Measurements from ENCODE around the gene TTLL12. TPM values are rescaled to one million over a fixed set of nuclear protein-coding genes. Genes with fewer than 3 reads are reported as not detected.
A peak's percentile ranks its signal among the peaks of the same experiment; 100 is the strongest.

Gene TTLL12
- total RNA-seq, 2 donors from 2014 or later = 23.6 to 79.0 TPM

DNA sequence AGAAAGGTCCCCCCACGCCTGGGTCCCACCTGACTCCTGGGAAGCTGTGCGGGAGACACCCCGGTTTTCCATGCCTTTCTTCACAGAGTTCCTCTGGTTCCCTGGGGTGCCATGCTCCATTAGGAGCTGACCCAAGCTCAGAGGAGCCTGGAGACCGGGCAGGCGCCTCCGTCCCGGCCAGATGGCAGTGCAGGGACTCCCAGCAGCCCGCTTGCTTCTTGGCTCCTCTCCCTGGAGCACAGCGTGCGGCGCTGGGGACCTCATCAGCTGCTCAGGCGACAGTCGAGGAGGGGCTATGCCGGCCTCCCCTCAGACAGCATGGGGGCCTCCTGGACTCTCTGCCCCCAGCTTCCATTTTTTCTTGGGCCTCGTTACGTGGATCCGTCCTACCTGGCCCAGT lies 13.1 kb upstream of the TTLL12 start:
- Mint-ChIP-seq H3K36me3 (no peaks in the 10 kb centered on the region), H3K9me3 (no peaks in the 10 kb centered on the region), H3K4me1 (ENCODE audit: low read depth in 2 of 2) (no peaks in the 10 kb centered on the region), H3K27ac (no peak overlapping the region), H3K27me3 (peaks cover under 1 to 7% of the 10 kb centered on the region in 2 donors), H3K4me3 (no peak overlapping the region)
- no peak for ATAC-seq
- DNase-seq (ENCODE audit: low spot score) = no peak

DNA sequence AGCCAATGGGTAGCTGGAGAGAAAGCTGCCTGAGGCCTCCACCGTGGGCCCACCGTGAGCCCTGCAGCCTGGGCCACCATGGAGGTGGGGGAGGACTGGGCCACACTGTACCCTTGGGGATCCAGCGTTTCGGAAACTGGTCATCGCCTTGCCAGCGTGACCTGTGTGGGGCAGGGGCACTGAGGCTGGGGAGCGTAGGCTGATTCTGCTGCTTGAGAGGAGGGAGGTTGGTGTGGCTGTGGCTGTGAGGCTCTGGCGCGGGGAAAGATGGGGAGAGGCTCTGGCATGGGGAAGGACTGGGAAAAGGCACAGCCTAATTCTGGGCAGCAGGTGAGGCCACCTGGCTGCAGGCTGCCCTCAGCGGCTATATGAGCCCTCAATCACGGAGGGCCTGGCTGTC lies 12.6 kb upstream of the TTLL12 start:
- Mint-ChIP-seq H3K4me1 (ENCODE audit: low read depth in 2 of 2) (no peaks in the 10 kb centered on the region), H3K27ac (no peak overlapping the region), H3K36me3 (no peaks in the 10 kb centered on the region)

DNA sequence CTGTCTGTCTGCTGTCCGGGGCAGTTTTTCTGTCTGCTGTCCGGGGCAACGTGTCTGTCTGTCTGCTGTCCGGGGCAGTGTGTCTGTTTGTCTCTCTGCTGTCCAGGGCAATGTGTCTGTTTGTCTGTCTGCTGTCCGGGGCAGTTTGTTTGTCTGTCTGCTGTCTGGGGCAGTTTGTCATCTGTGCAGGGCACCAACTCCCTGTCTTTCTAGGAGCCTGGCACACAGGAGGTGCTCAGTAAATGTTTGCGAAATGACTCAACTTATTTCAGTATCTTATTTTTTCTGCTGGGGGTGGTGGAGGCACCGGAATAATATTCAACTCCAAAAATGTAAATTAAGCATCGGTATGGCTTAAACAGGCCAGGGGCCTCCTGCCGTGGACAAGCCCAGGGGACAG lies 12.0 kb upstream of the TTLL12 start:
- Mint-ChIP-seq H3K27me3 (peaks cover 7% of the 10 kb centered on the region in 2 donors), H3K27ac (no peak overlapping the region)

More for the DNA sequence above, 12.6 kb upstream of the TTLL12 start:
- Mint-ChIP-seq H3K27me3 (peaks cover 6 to 7% of the 10 kb centered on the region in 2 donors), H3K9me3 (no peaks in the 10 kb centered on the region), H3K4me3 (no peak overlapping the region)
- peak in 1 of 2 donors; percentile 49 for ATAC-seq
- DNase-seq (ENCODE audit: low spot score) = no peak

DNA sequence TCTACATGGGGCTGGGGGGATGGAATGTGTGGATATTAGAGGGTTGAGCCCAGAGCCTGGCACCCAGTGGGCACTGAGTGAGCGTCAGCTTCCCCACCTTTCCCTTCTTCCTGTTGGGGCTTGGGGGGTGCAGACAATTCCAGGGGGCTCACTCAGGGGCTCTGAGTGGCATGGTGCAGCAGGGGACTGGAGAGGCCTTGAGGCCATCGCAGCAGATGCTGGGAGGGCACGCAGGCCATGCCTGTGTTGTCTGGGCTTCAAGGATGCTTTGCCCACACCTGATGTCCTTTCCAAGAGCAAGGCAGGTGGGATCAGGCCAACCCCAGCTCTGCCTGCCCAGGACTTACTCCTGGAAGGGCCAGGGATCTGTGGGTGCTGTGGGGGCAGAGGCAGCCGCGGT lies 11.2 kb upstream of the TTLL12 start:
- ATAC-seq = peak in 1 of 2 donors; percentile 36
- H3K27me3 Mint-ChIP-seq = peaks cover 7% of the 10 kb centered on the region in 2 donors
- H3K9me3 Mint-ChIP-seq = no peaks in the 10 kb centered on the region
- H3K4me1 Mint-ChIP-seq (ENCODE audit: low read depth in 2 of 2) = no peaks in the 10 kb centered on the region
- no peak overlapping the region for H3K4me3 Mint-ChIP-seq
- no peak overlapping the region for H3K27ac Mint-ChIP-seq
- no peaks in the 10 kb centered on the region for H3K36me3 Mint-ChIP-seq
- DNase-seq (ENCODE audit: low spot score) = no peak

More for the DNA sequence above, 12.0 kb upstream of the TTLL12 start:
- Mint-ChIP-seq H3K36me3 (no peaks in the 10 kb centered on the region), H3K9me3 (no peaks in the 10 kb centered on the region), H3K4me1 (ENCODE audit: low read depth in 2 of 2) (no peaks in the 10 kb centered on the region), H3K4me3 (no peak overlapping the region)
- ATAC-seq (no peak), DNase-seq (ENCODE audit: low spot score) (no peak)

DNA sequence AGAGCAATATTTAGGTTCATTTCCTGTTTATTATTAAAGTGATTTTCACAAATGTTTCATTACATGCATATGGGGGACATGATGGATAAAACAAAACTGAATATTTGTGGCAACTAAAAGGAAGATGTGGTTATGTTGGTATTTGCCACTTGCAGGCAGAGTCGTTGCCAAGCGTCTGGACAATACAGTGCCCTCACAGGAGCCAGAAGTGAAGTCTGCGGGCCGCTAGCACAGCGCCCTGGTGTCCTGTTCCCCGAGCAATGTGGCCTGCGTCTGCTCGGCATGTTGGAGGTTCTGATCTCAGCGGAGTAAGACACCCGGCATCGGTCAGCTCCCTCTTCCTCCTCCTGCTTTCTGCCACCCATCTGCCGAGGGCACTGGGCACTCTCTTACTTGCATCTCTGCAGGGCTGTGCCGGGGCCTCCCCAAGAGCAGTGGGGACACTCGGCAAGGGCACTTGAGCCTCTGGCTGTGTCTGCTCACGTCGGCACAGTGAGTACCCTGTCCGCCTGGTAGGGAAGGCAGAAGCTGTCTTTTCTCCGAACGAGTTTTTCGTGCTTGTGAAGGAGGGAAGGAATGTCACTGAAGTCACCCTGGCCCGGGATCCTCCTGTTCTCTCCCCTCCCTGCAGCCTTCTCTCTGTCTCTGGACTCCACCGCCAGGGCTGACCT lies 10.5 kb upstream of the TTLL12 start:
- ATAC-seq (no peak), DNase-seq (ENCODE audit: low spot score) (no peak)
- no peaks in the 10 kb centered on the region for H3K36me3 Mint-ChIP-seq
- H3K4me3 Mint-ChIP-seq = no peak overlapping the region
- H3K9me3 Mint-ChIP-seq = no peaks in the 10 kb centered on the region
- no peak overlapping the region for H3K27ac Mint-ChIP-seq
- H3K4me1 Mint-ChIP-seq (ENCODE audit: low read depth in 2 of 2) = no peaks in the 10 kb centered on the region
- H3K27me3 Mint-ChIP-seq = peaks cover 7% of the 10 kb centered on the region in 2 donors

DNA sequence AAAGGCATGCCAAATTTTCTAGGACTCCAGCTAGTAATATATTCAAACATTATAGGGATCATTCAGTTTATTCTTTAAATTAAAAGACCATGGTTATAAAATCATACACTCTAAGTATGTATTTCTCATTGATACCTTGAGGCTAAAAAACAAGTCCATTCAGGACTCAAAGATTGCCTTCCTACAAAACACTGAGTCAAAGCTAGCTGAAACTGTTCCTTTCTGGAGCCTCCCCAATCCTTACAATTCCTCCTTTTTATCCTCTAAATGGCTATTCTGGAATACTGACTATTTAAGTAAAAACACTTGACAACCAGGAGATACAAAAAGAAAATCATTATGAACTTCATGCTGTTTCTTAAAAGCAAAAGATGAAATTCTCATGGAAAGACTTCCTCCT lies 4.9 kb upstream of the TTLL12 start:
- Mint-ChIP-seq H3K4me3 (no peak overlapping the region), H3K9me3 (no peaks in the 10 kb centered on the region), H3K27ac (no peak overlapping the region), H3K36me3 (no peaks in the 10 kb centered on the region), H3K4me1 (ENCODE audit: low read depth in 2 of 2) (no peaks in the 10 kb centered on the region), H3K27me3 (peaks cover 3 to 7% of the 10 kb centered on the region in 2 donors)
- no peak for DNase-seq (ENCODE audit: low spot score)
- ATAC-seq = no peak

DNA sequence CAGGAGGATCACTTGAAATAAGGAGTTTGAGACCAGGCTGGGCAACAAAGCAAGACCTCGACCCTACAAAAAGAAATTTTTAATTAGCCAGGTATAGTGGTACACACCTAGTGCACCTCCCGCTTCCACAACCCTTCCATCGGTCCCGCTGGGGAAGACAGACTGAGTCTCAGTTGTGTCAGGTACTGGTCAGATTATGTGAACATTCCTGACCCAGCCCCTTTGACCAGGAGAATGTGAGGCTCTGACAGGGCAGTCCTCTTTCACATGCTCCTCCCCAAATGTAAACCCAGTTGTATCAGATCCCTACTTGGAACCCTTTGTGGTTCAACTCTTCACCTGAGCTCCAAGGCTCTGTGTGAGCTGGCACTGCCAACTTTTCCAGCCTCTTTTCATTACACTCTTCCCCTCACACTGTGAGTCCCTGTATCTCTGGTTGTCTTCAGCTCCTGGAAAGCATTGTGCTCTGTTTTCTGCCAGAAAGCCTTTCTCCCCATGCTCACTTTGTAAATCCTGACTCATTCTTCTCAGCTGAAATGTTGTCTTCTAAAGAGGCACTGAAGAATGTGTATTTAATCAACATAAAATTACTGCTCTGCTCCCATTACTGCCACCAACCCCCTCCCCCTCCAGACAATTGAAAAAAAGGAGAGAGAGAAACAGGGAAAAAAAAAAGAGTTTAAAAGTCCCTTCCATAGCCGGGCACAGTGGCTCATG lies 2.1 kb upstream of the TTLL12 start:
- peak overlapping the region; percentile 23 to 56 for H3K27ac Mint-ChIP-seq
- no peak for ATAC-seq
- peaks cover 0 to 3% of the 10 kb centered on the region in 2 donors for H3K27me3 Mint-ChIP-seq

DNA sequence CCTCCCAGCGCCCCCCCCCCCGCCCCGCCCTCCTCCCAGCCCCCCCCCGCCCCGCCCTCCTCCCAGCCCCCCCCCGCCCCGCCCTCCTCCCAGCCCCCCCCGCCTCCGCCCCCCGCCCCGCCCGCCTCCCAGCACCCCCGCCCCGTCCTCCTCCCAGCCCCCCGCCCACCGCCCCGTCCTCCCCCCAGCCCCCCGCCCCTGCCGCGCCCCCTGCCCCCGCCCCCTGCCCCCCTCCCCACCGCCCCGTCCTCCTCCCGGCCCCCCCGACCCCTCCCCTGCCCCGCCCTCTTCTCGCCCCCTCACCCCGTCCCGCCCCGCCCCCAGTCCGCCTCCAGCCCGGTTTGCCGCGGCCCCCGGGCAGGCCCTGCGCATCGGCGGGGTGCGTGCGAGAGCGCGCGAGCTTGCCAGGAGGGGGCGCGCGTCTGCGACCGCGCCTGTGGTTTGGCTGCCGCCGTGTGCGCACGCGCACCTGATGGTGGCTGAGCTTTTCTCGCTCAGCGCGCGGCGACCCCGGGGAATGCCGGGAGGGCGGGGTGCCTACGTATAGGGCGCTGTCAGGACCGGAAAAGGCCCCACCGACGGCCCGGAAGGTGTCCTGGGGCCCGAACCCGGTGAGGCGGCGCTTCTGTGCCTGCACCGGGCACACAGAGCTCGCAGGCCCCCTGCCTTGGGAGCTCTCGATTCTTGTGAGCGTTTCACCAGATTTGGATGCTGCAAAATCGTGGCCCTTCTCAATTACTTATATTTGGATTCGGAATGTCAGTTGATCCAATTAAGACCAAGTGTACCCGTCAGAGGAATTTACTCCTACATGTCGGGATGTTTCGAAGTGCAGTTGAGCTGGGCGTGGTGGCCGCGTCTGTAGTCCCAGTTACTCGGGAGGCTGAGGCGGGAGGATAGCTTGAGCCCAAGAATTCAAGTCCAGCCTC lies 501 bp upstream of the TTLL12 start:
- no peaks in the 10 kb centered on the region for H3K9me3 Mint-ChIP-seq
- H3K4me3 Mint-ChIP-seq = peak overlapping the region; percentile 77
- H3K4me1 Mint-ChIP-seq (ENCODE audit: low read depth in 2 of 2) = peaks cover 4% of the 10 kb centered on the region in 2 donors
- ATAC-seq = peak; percentile 95 to 96
- DNase-seq (ENCODE audit: low spot score) = peak; percentile 99
- no peaks in the 10 kb centered on the region for H3K36me3 Mint-ChIP-seq
- peak overlapping the region; percentile 79 to 91 for H3K27ac Mint-ChIP-seq
- peaks cover 0 to 3% of the 10 kb centered on the region in 2 donors for H3K27me3 Mint-ChIP-seq

More for the DNA sequence above, 2.1 kb upstream of the TTLL12 start:
- H3K36me3 Mint-ChIP-seq = no peaks in the 10 kb centered on the region
- peaks cover 3 to 4% of the 10 kb centered on the region in 2 donors for H3K4me1 Mint-ChIP-seq (ENCODE audit: low read depth in 2 of 2)
- no peaks in the 10 kb centered on the region for H3K9me3 Mint-ChIP-seq
- DNase-seq (ENCODE audit: low spot score) = no peak
- peak overlapping the region; percentile 13 for H3K4me3 Mint-ChIP-seq

DNA sequence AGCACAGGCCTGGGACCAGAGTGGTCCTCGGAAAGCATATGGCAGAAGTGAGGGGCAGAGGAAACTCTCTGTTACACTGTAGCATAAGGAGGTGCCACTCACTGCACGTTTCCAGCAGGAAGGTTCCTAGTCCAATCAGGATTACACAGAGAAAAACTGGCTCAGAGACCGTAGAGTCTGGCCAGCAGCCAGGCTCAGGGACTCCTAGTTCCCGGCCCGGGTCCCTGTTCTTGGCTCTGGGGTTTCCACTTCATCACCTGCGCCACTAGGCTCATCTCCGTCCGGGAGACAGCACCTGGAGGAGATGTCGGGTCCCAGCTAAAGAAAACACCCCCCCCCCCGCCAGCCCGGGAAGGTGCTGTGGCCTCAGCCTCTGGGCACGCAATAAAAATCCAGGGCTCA lies 1.1 kb downstream of the TTLL12 start:
- Mint-ChIP-seq H3K4me3 (peak overlapping the region; percentile 67), H3K27ac (no peak overlapping the region), H3K27me3 (no peaks in the 10 kb centered on the region), H3K36me3 (no peaks in the 10 kb centered on the region), H3K4me1 (ENCODE audit: low read depth in 2 of 2) (peaks cover 4% of the 10 kb centered on the region in 2 donors), H3K9me3 (no peaks in the 10 kb centered on the region)
- DNase-seq (ENCODE audit: low spot score) (no peak), ATAC-seq (no peak)

DNA sequence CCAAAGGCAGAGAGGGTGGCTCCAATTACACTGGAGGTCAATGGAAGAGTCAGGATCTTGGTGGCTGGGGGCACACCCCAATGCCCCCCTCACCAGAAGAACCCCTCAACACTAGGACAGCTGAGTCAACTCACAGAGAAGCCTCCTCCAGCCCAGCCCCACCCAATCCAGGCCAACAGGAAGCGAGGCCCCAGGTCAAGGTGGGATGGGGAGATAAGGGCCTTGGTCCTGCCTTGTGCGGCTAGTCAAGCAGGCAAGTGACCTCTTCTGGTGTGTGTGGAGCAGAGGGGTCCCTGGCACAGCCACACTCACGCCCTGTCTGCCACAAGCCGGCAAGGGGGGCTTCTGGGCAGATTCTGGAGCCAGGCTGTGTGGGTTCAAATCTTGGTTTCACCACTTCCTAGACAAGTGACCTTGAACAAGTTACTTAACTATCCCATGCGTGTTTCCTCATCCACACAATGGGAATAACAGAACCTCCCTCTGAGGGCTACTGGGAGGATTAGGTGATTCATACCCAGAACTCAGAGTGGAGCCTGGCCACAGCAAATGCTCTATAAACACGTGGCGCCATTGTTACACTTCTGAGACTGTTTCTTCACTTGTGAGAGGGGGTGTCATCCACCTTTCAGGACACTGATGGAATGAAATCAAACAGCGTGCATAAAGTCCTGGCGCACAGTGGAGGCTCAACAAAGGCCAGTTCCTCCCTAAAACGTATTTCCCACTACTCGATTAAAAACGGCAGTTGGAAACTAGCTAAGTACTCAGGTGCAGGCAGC lies 3.2 kb downstream of the TTLL12 start:
- DNase-seq (ENCODE audit: low spot score) (no peak), ATAC-seq (no peak)
- no peaks in the 10 kb centered on the region for H3K36me3 Mint-ChIP-seq
- H3K4me3 Mint-ChIP-seq = no peak overlapping the region
- peaks cover 4% of the 10 kb centered on the region in 2 donors for H3K4me1 Mint-ChIP-seq (ENCODE audit: low read depth in 2 of 2)
- H3K9me3 Mint-ChIP-seq = no peaks in the 10 kb centered on the region
- no peak overlapping the region for H3K27ac Mint-ChIP-seq
- no peaks in the 10 kb centered on the region for H3K27me3 Mint-ChIP-seq

DNA sequence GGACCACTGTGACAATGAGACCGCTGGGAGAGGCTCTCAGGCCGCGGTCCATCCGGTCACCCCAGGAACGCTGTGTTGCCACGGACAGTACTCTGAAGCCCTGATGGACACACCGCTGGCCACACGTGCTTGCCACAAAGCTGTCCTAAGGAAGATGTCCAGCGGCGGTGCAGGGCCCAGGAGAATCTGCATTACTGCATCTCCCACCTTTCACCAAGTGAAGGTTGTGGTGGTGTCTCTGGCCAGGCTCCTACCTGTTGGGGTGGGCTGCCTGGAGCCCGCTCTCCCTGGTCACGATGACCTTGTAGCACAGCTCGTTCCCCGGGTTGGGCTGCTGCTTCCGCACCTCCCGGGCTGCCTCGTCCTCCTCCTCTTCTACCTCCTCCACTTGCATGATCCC lies 4.2 kb downstream of the TTLL12 start:
- H3K36me3 Mint-ChIP-seq = no peaks in the 10 kb centered on the region
- no peak for ATAC-seq
- peaks cover 4% of the 10 kb centered on the region in 2 donors for H3K4me1 Mint-ChIP-seq (ENCODE audit: low read depth in 2 of 2)
- DNase-seq (ENCODE audit: low spot score) = no peak
- no peaks in the 10 kb centered on the region for H3K9me3 Mint-ChIP-seq
- no peak overlapping the region for H3K4me3 Mint-ChIP-seq
- no peaks in the 10 kb centered on the region for H3K27me3 Mint-ChIP-seq
- H3K27ac Mint-ChIP-seq = no peak overlapping the region

DNA sequence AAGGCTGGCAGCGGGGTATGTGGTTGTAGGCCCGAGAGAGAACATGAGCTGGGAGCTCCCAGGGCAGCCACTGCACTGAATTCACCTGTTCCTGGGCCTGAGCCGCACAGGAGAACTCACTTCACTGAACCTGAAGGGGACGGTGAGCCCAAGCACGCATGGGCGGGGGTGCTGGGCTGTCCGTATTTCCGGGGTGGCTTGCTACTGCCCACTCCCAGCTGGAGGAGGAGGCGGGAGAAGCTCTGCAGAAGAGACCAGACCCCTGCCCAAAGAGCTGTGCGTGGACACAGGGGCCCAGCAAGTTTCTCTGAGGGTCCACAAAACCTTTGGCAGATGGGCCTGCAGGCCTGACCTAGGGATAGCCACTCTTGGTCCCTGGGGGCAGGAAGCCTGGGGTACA lies 4.8 kb downstream of the TTLL12 start:
- Mint-ChIP-seq H3K27ac (no peak overlapping the region), H3K4me1 (ENCODE audit: low read depth in 2 of 2) (peaks cover 4% of the 10 kb centered on the region in 2 donors)

More for the DNA sequence above, 4.8 kb downstream of the TTLL12 start:
- no peaks in the 10 kb centered on the region for H3K36me3 Mint-ChIP-seq
- no peak for ATAC-seq
- H3K4me3 Mint-ChIP-seq = no peak overlapping the region
- no peaks in the 10 kb centered on the region for H3K9me3 Mint-ChIP-seq
- no peaks in the 10 kb centered on the region for H3K27me3 Mint-ChIP-seq
- DNase-seq (ENCODE audit: low spot score) = no peak
